ENCODE measurements around the gene NUP35. TPM values are rescaled to one million over a fixed set of nuclear protein-coding genes. Genes with fewer than 3 reads are reported as not detected.
A peak's percentile ranks its signal among the peaks of the same experiment; 100 is the strongest.

Gene NUP35
- total RNA-seq, 1 donor: 8.3 TPM

- Histone ChIP-seq H3K4me2 (ENCODE audit: insufficient read depth, low read length) (no peak overlapping the region), H4K20me1 (ENCODE audit: insufficient read depth, low read length) (no peaks in the 10 kb centered on the region), H2AFZ (ENCODE audit: low read length) (no peak overlapping the region), H3K4me3 (ENCODE audit: insufficient read depth, low read length) (no peak overlapping the region), H3K27me3 (ENCODE audit: insufficient read depth, low read length) (no peaks in the 10 kb centered on the region), H3K9me3 (ENCODE audit: low read depth, low read length) (no peaks in the 10 kb centered on the region), H3K27ac (ENCODE audit: low read depth, low read length) (no peak overlapping the region), H3K36me3 (ENCODE audit: insufficient read depth, low read length) (no peaks in the 10 kb centered on the region), H3K4me1 (ENCODE audit: insufficient read depth, low read length) (peaks cover 4% of the 10 kb centered on the region), H3K79me2 (ENCODE audit: insufficient read depth, low read length) (no peaks in the 10 kb centered on the region)
- TF ChIP-seq, protein P1, sequence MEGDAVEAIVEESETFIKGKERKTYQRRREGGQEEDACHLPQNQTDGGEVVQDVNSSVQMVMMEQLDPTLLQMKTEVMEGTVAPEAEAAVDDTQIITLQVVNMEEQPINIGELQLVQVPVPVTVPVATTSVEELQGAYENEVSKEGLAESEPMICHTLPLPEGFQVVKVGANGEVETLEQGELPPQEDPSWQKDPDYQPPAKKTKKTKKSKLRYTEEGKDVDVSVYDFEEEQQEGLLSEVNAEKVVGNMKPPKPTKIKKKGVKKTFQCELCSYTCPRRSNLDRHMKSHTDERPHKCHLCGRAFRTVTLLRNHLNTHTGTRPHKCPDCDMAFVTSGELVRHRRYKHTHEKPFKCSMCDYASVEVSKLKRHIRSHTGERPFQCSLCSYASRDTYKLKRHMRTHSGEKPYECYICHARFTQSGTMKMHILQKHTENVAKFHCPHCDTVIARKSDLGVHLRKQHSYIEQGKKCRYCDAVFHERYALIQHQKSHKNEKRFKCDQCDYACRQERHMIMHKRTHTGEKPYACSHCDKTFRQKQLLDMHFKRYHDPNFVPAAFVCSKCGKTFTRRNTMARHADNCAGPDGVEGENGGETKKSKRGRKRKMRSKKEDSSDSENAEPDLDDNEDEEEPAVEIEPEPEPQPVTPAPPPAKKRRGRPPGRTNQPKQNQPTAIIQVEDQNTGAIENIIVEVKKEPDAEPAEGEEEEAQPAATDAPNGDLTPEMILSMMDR (IDR thresholded peaks at IDR 0.05; ENCODE audit: extremely low read depth, low read depth, low read length): no peak
- DNase-seq (ENCODE audit: insufficient read length, low spot score, missing footprints): no peak
Measured at GRCh38 chr2:183091954-183092345, 32.3 kb upstream of the NUP35 start.

DNA sequence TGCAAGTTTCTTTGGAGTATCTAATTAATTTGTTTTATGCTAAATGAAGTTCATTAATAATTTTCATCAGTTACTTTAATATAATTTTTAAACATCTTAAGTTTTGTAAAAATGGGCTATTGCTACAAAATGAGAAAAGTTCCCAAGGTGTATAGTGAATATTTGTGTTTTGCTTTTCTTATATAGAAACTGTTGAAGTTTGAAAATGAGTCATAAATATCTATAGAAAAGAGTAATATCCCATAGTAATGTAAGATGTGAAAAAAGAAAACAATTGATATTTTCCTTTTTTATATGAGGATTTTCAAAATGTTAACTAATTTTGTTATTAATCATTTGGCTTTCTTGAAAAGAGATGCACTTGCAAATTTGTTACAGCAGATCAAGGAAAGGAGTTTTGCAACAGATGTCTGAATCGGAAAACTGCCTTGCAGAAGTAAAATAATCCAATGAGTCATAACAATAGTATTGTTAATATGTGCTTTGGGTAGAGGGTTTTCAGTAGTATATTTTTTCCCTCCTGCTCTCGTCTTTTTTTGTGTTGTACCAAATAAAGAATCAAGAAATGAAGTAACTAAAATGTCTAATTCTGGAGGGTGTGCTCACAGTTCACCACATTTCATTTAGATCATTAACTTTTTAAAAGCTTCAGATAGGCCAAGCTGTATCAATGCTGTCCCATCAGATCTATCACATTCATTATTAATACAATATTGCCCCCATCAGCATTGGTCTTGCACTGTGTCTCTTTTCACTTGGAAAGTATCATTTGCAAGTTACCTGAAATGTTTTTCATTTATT lies 30.2 kb upstream of the NUP35 start:
- H3K4me3 ChIP-seq (ENCODE audit: insufficient read depth, low read length): no peak overlapping the region
- no peak overlapping the region for H3K27ac ChIP-seq (ENCODE audit: low read depth, low read length)
- H3K27me3 ChIP-seq (ENCODE audit: insufficient read depth, low read length): no peaks in the 10 kb centered on the region
- H3K79me2 ChIP-seq (ENCODE audit: insufficient read depth, low read length): no peaks in the 10 kb centered on the region
- peak; percentile 41 for DNase-seq (ENCODE audit: insufficient read length, low spot score, missing footprints)
- peak overlapping the region; percentile 51 for H3K4me2 ChIP-seq (ENCODE audit: insufficient read depth, low read length)
- H2AFZ ChIP-seq (ENCODE audit: low read length): no peak overlapping the region
- H3K9me3 ChIP-seq (ENCODE audit: low read depth, low read length): no peaks in the 10 kb centered on the region
- H3K4me1 ChIP-seq (ENCODE audit: insufficient read depth, low read length): peaks cover 4% of the 10 kb centered on the region
- H4K20me1 ChIP-seq (ENCODE audit: insufficient read depth, low read length): no peaks in the 10 kb centered on the region
- no peaks in the 10 kb centered on the region for H3K36me3 ChIP-seq (ENCODE audit: insufficient read depth, low read length)
- TF ChIP-seq, protein P1 (IDR thresholded peaks at IDR 0.05; ENCODE audit: extremely low read depth, low read depth, low read length): no peak

- no peak overlapping the region for H2AFZ ChIP-seq (ENCODE audit: low read length)
- no peaks in the 10 kb centered on the region for H3K9me3 ChIP-seq (ENCODE audit: low read depth, low read length)
- TF ChIP-seq, protein P1 (IDR thresholded peaks at IDR 0.05; ENCODE audit: extremely low read depth, low read depth, low read length): no peak
- no peaks in the 10 kb centered on the region for H3K4me1 ChIP-seq (ENCODE audit: insufficient read depth, low read length)
- H3K27me3 ChIP-seq (ENCODE audit: insufficient read depth, low read length): no peaks in the 10 kb centered on the region
- no peak overlapping the region for H3K27ac ChIP-seq (ENCODE audit: low read depth, low read length)
- H3K36me3 ChIP-seq (ENCODE audit: insufficient read depth, low read length): no peaks in the 10 kb centered on the region
- no peaks in the 10 kb centered on the region for H3K79me2 ChIP-seq (ENCODE audit: insufficient read depth, low read length)
- DNase-seq (ENCODE audit: insufficient read length, low spot score, missing footprints): no peak
- no peak overlapping the region for H3K4me2 ChIP-seq (ENCODE audit: insufficient read depth, low read length)
- no peak overlapping the region for H3K4me3 ChIP-seq (ENCODE audit: insufficient read depth, low read length)
- no peaks in the 10 kb centered on the region for H4K20me1 ChIP-seq (ENCODE audit: insufficient read depth, low read length)
Measured at GRCh38 chr2:183105402-183106134, 18.7 kb upstream of the NUP35 start.

GRCh38 chr2:183112577-183112976 lies 11.7 kb upstream of the NUP35 start:
- no peaks in the 10 kb centered on the region for H3K79me2 ChIP-seq (ENCODE audit: insufficient read depth, low read length)
- H3K4me3 ChIP-seq (ENCODE audit: insufficient read depth, low read length): no peak overlapping the region
- H3K9me3 ChIP-seq (ENCODE audit: low read depth, low read length): no peaks in the 10 kb centered on the region
- H3K27ac ChIP-seq (ENCODE audit: low read depth, low read length): no peak overlapping the region
- no peaks in the 10 kb centered on the region for H4K20me1 ChIP-seq (ENCODE audit: insufficient read depth, low read length)
- no peak overlapping the region for H3K4me2 ChIP-seq (ENCODE audit: insufficient read depth, low read length)
- H2AFZ ChIP-seq (ENCODE audit: low read length): no peak overlapping the region
- DNase-seq (ENCODE audit: insufficient read length, low spot score, missing footprints): no peak
- H3K36me3 ChIP-seq (ENCODE audit: insufficient read depth, low read length): no peaks in the 10 kb centered on the region
- TF ChIP-seq, protein P1 (IDR thresholded peaks at IDR 0.05; ENCODE audit: extremely low read depth, low read depth, low read length): no peak
- no peaks in the 10 kb centered on the region for H3K27me3 ChIP-seq (ENCODE audit: insufficient read depth, low read length)
- H3K4me1 ChIP-seq (ENCODE audit: insufficient read depth, low read length): no peaks in the 10 kb centered on the region
